OCI-LY3 (cell line): ENCODE results near the gene PGAP1.

Experiments used
- H2AFZ ChIP-seq: fragments of 200-600, 300-600 bp; shearing (Covaris generic); 2 replicates; pipeline ENCODE4 v1.6.0; 2014; ENCODE audit warnings: antibody characterized with exemption, low read depth, low read length
- H3K27ac ChIP-seq: fragments of 200-600, 300-600 bp; sonication (generic); 2 replicates; pipeline ENCODE4 v1.5.1; 2014; ENCODE audit warnings: mild to moderate bottlenecking, low read length, moderate library complexity, mixed read lengths
- H3K27me3 ChIP-seq: fragments of 200-600, 300-600 bp; sonication (generic); 2 replicates; pipeline ENCODE4 v1.6.1; 2014; ENCODE audit warnings: low read depth, low read length, mixed read lengths
- H3K36me3 ChIP-seq: fragments of 200-600, 300-600 bp; sonication (generic); replicated peaks from 2 replicates; pipeline ENCODE3; 2014; ENCODE audit warnings: low read depth, low read length, mixed read lengths
- H3K4me1 ChIP-seq: fragments of 300-600, 200-600 bp; sonication (generic); 2 replicates; pipeline ENCODE4 v1.6.1; 2014; ENCODE audit warnings: low read length, mixed read lengths
- H3K4me2 ChIP-seq: fragments of 200-600, 300-600 bp; sonication (generic); 2 replicates; pipeline ENCODE4 v1.6.1; 2014; ENCODE audit warnings: low read length, mixed read lengths
- H3K4me3 ChIP-seq: fragments of 300-600, 200-600 bp; sonication (generic); 2 replicates; pipeline ENCODE4 v1.5.1; 2014; ENCODE audit warnings: antibody characterized with exemption, mild to moderate bottlenecking, low read length, moderate library complexity
- H3K79me2 ChIP-seq: fragments of 300-600, 200-600 bp; shearing (Covaris generic); 2 replicates; pipeline ENCODE4 v1.6.1; 2014; ENCODE audit warnings: mild to moderate bottlenecking, low read length, mixed read lengths
- H3K9ac ChIP-seq: fragments of 300-600, 200-600 bp; shearing (Covaris generic); 2 replicates; pipeline ENCODE4 v1.6.0; 2014; ENCODE audit warnings: mild to moderate bottlenecking, low read length, moderate library complexity
- H3K9me3 ChIP-seq: fragments of 200-600, 300-600 bp; shearing (Covaris generic); 2 replicates; pipeline ENCODE4 v1.6.1; 2014; ENCODE audit warnings: low read length, mixed read lengths; ENCODE audit not compliant: insufficient read depth
- H4K20me1 ChIP-seq: fragments of 200-600, 300-600 bp; sonication (generic); 2 replicates; pipeline ENCODE4 v1.6.1; 2016; ENCODE audit warnings: low read length, mixed read lengths; ENCODE audit not compliant: insufficient read depth
- CTCF ChIP-seq: fragments of 200-600, 300-600 bp; sonication (generic); IDR thresholded peaks from 2 replicates; pipeline ENCODE4 v1.5.1; 2014; ENCODE audit warnings: antibody characterized with exemption, low read length, low read depth
- EZH2phosphoT487 ChIP-seq: fragments of 200-600 bp; shearing (Covaris generic); IDR thresholded peaks from 2 replicates; pipeline ENCODE4 v1.6.1; 2018; ENCODE audit warnings: antibody characterized with exemption, mixed run types, low read depth

Gene PGAP1

GRCh38 chr2:196902828-196903227, 23.7 kb downstream of the PGAP1 start:
- Histone ChIP-seq H3K9ac (no peak overlapping the region), H3K27ac (no peak overlapping the region), H3K4me2 (no peak overlapping the region), H3K27me3 (no peaks in the 10 kb centered on the region), H3K79me2 (no peaks in the 10 kb centered on the region), H3K9me3 (no peaks in the 10 kb centered on the region), H3K4me3 (no peak overlapping the region), H2AFZ (no peak overlapping the region), H3K36me3 (peaks cover 5% of the 10 kb centered on the region), H4K20me1 (no peaks in the 10 kb centered on the region), H3K4me1 (no peaks in the 10 kb centered on the region)
- TF ChIP-seq EZH2phosphoT487 (no peak), CTCF (no peak)

- Histone ChIP-seq H3K36me3 (peaks cover 5% of the 10 kb centered on the region), H3K27me3 (no peaks in the 10 kb centered on the region), H3K4me2 (no peak overlapping the region), H3K79me2 (no peaks in the 10 kb centered on the region), H2AFZ (no peak overlapping the region), H4K20me1 (no peaks in the 10 kb centered on the region), H3K9ac (no peak overlapping the region), H3K4me1 (no peaks in the 10 kb centered on the region), H3K9me3 (no peaks in the 10 kb centered on the region), H3K27ac (no peak overlapping the region), H3K4me3 (no peak overlapping the region)
- no peak for TF ChIP-seq EZH2phosphoT487
- no peak for TF ChIP-seq CTCF
Observed at GRCh38 chr2:196900843-196901242, 25.7 kb downstream of the PGAP1 start.

GRCh38 chr2:196899976-196900375, 26.5 kb downstream of the PGAP1 start:
- Histone ChIP-seq H2AFZ (no peak overlapping the region), H3K36me3 (peaks cover 5% of the 10 kb centered on the region), H3K27ac (no peak overlapping the region), H3K4me3 (no peak overlapping the region), H3K9me3 (no peaks in the 10 kb centered on the region), H3K4me2 (no peak overlapping the region), H3K4me1 (no peaks in the 10 kb centered on the region), H3K79me2 (no peaks in the 10 kb centered on the region), H3K27me3 (no peaks in the 10 kb centered on the region), H4K20me1 (no peaks in the 10 kb centered on the region), H3K9ac (no peak overlapping the region)
- no peak for TF ChIP-seq EZH2phosphoT487
- no peak for TF ChIP-seq CTCF

- H3K27me3 ChIP-seq = no peaks in the 10 kb centered on the region
- H3K4me1 ChIP-seq = no peaks in the 10 kb centered on the region
- no peak overlapping the region for H3K9ac ChIP-seq
- no peak overlapping the region for H3K4me3 ChIP-seq
- no peaks in the 10 kb centered on the region for H3K9me3 ChIP-seq
- H3K4me2 ChIP-seq = no peak overlapping the region
- no peak overlapping the region for H3K27ac ChIP-seq
- H3K79me2 ChIP-seq = no peaks in the 10 kb centered on the region
- no peaks in the 10 kb centered on the region for H3K36me3 ChIP-seq
- TF ChIP-seq EZH2phosphoT487 = no peak
- TF ChIP-seq CTCF = no peak
- H2AFZ ChIP-seq = no peak overlapping the region
- no peaks in the 10 kb centered on the region for H4K20me1 ChIP-seq
Observed at GRCh38 chr2:196891136-196891535, 35.4 kb downstream of the PGAP1 start.
